ENCODE results near the gene PRR15L. TPM values are rescaled to one million over a fixed set of nuclear protein-coding genes. Genes with fewer than 3 reads are reported as not detected.

Gene PRR15L
- total RNA-seq, 3 donors from 2014 or later (not counting 1 experiment from before 2014, with no cell fraction given): not detected

DNA sequence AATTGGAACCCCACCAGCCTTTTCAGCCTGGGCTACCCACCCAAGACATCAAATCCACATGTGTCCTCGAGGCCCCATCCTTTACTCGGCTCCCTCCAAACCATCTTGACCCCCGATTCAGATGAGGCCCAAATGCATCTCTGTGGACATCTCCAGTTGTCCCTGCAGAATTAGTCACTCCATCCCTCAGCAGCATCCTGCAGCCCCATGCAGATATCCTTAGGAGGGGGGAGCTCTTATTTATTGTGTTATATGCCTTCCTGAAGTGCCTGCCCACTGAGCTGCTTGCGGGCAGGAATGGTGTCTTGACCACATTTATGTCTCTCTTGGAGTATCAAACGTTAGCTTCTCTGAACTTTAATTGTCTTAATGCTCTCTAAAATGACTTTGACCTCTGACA lies 28.8 kb upstream of the PRR15L start:
- WGBS (ENCODE audit: insufficient coverage): 93% methylated on average over 5 of the region's 5 CpGs
- DNase-seq (no peak), ATAC-seq (no peak)
- peaks cover 41% of the 10 kb centered on the region for H3K4me1 ChIP-seq (ENCODE audit: control insufficient read depth, insufficient read depth, low read length)
- Mint-ChIP-seq H3K4me3 (no peak overlapping the region), H3K27ac (no peak overlapping the region), H3K9me3 (no peaks in the 10 kb centered on the region), H3K27me3 (ENCODE audit: low read depth in 2 of 2) (no peaks in the 10 kb centered on the region), H3K4me1 (peaks cover 28 to 31% of the 10 kb centered on the region in 2 donors), H3K36me3 (no peaks in the 10 kb centered on the region)
- TF ChIP-seq, protein P1, sequence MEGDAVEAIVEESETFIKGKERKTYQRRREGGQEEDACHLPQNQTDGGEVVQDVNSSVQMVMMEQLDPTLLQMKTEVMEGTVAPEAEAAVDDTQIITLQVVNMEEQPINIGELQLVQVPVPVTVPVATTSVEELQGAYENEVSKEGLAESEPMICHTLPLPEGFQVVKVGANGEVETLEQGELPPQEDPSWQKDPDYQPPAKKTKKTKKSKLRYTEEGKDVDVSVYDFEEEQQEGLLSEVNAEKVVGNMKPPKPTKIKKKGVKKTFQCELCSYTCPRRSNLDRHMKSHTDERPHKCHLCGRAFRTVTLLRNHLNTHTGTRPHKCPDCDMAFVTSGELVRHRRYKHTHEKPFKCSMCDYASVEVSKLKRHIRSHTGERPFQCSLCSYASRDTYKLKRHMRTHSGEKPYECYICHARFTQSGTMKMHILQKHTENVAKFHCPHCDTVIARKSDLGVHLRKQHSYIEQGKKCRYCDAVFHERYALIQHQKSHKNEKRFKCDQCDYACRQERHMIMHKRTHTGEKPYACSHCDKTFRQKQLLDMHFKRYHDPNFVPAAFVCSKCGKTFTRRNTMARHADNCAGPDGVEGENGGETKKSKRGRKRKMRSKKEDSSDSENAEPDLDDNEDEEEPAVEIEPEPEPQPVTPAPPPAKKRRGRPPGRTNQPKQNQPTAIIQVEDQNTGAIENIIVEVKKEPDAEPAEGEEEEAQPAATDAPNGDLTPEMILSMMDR (IDR thresholded peaks at IDR 0.05): no peak
- no peak overlapping the region for H3K27ac ChIP-seq (ENCODE audit: low read length)
- H3K9me3 ChIP-seq (ENCODE audit: control insufficient read depth, insufficient read depth, low read length): no peaks in the 10 kb centered on the region
- no peak overlapping the region for H3K4me3 ChIP-seq (ENCODE audit: low read length)
- peaks cover 24% of the 10 kb centered on the region for H3K36me3 ChIP-seq (ENCODE audit: control insufficient read depth, insufficient read depth, low read length)
- H3K27me3 ChIP-seq (ENCODE audit: control insufficient read depth, insufficient read depth, low read length): no peaks in the 10 kb centered on the region
- intact Hi-C loops (cut with micrococcal nuclease): no loop called here

DNA sequence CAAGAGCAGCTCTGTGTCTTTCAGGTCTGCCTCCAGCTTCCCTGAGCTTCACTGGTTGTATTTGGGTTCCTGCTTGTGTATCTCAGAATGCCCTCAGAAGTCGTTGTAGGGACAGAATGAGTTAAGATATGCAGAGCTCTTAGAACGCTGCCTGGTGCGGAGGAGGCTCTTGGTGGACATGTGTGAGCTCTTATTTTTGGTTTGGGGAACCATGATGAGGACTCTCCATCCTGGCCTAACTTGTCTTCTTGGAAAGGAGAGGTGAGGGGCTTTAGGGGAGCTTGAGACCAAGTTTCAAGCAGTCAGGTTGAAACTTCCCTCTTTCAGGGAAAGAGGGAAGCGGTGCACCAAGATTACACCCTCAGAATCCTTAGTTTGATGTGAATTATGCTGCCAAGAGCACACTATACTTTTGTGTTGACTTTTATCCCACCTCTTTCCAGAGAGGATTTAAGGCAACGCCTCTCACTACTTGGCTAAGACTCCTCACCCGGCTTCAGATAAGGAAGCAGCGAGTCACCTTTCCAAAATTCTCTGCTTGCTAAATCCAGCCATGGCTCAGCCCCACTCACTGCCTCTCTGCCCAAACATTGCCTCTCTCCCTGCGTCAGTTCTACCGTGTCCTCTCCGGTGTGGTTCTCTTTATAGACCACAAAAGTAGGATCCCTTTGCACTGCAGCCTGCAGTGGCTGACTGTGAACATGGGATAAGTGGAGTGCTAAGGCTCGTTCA lies 26.0 kb upstream of the PRR15L start:
- H3K27me3 ChIP-seq (ENCODE audit: control insufficient read depth, insufficient read depth, low read length): no peaks in the 10 kb centered on the region
- Mint-ChIP-seq H3K4me3 (no peak overlapping the region), H3K4me1 (peaks cover 28 to 30% of the 10 kb centered on the region in 2 donors), H3K27ac (peak overlapping the region in 1 of 2 donors; percentile 70), H3K36me3 (peaks cover 20% of the 10 kb centered on the region), H3K27me3 (ENCODE audit: low read depth in 2 of 2) (no peaks in the 10 kb centered on the region), H3K9me3 (no peaks in the 10 kb centered on the region)
- no peaks in the 10 kb centered on the region for H3K9me3 ChIP-seq (ENCODE audit: control insufficient read depth, insufficient read depth, low read length)
- no peak for DNase-seq
- no peak for ATAC-seq
- TF ChIP-seq, protein P1 (IDR thresholded peaks at IDR 0.05): no peak
- 90% methylated on average over 10 of the region's 11 CpGs for WGBS (ENCODE audit: insufficient coverage)
- no peak overlapping the region for H3K4me3 ChIP-seq (ENCODE audit: low read length)
- intact Hi-C loops (cut with micrococcal nuclease): no loop called here
- no peak overlapping the region for H3K27ac ChIP-seq (ENCODE audit: low read length)
- peaks cover 37% of the 10 kb centered on the region for H3K4me1 ChIP-seq (ENCODE audit: control insufficient read depth, insufficient read depth, low read length)
- peaks cover 43% of the 10 kb centered on the region for H3K36me3 ChIP-seq (ENCODE audit: control insufficient read depth, insufficient read depth, low read length)

DNA sequence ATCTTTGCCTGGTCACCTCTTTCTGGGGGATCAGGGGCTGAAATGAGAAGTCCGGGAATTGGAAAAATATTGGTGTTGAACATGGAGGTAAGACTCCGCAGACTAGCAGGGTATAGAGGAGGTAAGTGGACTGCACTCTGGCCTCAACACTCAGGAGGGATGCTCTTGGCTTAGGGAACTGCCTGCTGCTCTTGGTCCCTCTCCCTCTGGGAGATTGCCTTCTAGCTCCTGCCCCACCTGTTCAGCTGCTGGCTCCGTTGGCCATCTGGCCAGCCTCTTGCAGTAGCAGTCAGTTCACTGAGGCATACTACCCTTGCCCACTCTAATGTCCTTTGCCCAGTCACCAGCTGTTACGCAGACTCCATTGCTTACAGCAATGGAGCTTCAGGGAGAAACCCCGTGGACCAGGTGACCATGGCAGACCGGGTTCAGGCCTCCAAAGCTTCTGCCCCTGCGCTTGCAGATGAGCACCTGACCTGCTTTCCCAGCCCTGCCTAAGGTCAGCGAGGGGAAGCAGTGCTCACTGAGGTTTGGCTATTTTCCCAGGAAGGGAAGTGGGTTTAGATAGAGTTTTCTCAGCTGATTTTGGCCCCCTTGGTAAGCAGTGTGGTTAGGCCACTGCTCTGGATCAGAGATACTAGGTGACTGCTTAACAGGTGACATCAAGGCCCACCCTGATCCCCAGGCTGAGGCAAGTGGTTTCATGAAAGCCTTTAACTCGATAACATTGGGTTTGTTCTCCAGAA lies 25.1 kb upstream of the PRR15L start:
- no peaks in the 10 kb centered on the region for H3K9me3 ChIP-seq (ENCODE audit: control insufficient read depth, insufficient read depth, low read length)
- Mint-ChIP-seq H3K4me3 (no peak overlapping the region), H3K9me3 (no peaks in the 10 kb centered on the region), H3K36me3 (peaks cover 20% of the 10 kb centered on the region), H3K4me1 (peaks cover 26 to 27% of the 10 kb centered on the region in 2 donors), H3K27ac (no peak overlapping the region), H3K27me3 (ENCODE audit: low read depth in 2 of 2) (no peaks in the 10 kb centered on the region)
- H3K27me3 ChIP-seq (ENCODE audit: control insufficient read depth, insufficient read depth, low read length): no peaks in the 10 kb centered on the region
- peaks cover 30% of the 10 kb centered on the region for H3K4me1 ChIP-seq (ENCODE audit: control insufficient read depth, insufficient read depth, low read length)
- TF ChIP-seq, protein P1 (IDR thresholded peaks at IDR 0.05): no peak
- no peak for DNase-seq
- H3K4me3 ChIP-seq (ENCODE audit: low read length): no peak overlapping the region
- no peak for ATAC-seq
- 71% methylated on average over 9 of the region's 9 CpGs for WGBS (ENCODE audit: insufficient coverage)
- intact Hi-C loops (cut with micrococcal nuclease): no loop called here
- H3K27ac ChIP-seq (ENCODE audit: low read length): no peak overlapping the region
- peaks cover 49% of the 10 kb centered on the region for H3K36me3 ChIP-seq (ENCODE audit: control insufficient read depth, insufficient read depth, low read length)

Measured in natural killer cell (primary cell).